ENCODE data around the gene INCENP.

Gene INCENP

DNA sequence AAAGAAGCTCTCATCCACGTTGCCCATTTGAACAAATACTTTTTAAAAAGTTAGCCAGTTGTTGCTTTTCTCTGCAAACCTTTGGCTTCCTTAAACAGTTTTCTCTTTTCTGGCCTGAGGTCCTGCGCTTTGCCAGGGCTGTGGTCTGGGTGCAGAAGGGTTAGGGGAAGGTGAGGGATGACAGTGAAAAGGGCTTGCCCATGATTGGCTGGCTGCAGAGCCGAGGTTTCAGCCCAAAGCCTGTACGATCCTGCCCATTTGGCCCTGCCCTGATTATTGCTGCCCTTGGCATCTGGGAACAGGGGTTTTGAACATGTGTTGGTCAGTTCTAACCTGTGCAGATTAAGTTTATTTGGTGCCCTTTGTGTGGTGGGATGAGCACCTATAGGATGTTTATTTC is 1.5 kb downstream of the INCENP start:
- no peak for FAIRE-seq

- FAIRE-seq: no peak
Observed at GRCh38 chr11:62125881-62126280, 2.1 kb downstream of the INCENP start.

- FAIRE-seq: no peak
Observed at GRCh38 chr11:62127426-62127825, 3.6 kb downstream of the INCENP start.

DNA sequence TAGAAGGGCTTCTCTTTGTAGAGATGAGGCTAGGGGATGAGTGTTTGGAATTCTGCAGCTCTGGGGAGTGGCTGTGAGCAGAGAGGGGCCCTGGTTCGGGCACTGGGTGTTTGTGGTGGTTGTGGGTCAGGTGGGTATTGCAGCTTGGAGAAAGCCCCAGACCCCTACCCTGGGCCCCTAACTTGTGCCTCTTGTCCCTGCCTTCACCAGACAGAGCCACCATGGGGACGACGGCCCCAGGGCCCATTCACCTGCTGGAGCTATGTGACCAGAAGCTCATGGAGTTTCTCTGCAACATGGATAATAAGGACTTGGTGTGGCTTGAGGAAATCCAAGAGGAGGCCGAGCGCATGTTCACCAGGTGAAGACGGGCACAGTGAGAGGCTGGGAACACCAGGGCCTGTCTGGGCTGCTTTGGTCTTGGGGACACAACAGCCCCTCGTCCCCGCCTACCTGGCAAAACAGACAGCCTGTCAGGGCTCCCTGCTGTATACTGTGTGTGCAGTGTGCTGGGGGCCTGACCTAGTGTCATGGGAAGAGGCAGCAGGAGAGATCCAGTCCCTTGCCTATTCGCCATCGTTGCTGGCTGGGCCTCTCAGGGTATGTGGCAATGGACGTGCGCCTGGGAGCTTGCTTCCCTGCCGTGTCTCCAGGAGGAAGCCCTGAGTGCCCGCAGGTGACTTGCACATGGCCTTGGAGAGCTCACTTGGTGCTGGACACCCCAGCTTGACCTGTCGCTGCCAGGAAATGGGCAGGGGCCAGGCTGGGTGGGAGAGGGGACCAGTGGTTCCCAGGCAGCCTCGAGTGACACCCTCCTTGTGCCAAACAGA is 4.3 kb downstream of the INCENP start:
- no peak for FAIRE-seq

DNA sequence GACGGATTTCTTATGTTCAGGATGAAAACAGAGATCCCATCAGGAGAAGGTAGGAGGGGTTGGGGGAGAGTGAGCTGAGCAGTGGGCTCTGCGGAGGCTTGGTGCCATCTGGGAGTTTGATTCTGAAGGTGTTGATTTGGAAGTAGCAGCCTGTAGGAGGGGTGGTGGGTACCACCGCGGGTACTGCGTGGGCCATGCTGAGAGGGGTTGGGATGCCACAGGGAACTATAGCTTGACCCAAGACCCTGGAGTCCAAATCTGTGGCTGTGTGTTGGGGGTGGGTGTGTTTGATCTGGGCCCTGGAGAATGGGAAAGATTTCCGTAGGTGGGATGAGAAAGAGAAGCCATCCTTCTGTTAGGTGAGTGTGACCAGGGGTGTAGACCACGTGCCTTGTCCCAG is 5.0 kb downstream of the INCENP start:
- no peak for FAIRE-seq

GRCh38 chr11:62129590-62130282 is 5.9 kb downstream of the INCENP start:
- FAIRE-seq: no peak

GRCh38 chr11:62130283-62131169 is 6.7 kb downstream of the INCENP start:
- no peak for FAIRE-seq

GRCh38 chr11:62131170-62131464 is 7.3 kb downstream of the INCENP start:
- FAIRE-seq: no peak

GRCh38 chr11:62132191-62132590 is 8.4 kb downstream of the INCENP start:
- no peak for FAIRE-seq

DNA sequence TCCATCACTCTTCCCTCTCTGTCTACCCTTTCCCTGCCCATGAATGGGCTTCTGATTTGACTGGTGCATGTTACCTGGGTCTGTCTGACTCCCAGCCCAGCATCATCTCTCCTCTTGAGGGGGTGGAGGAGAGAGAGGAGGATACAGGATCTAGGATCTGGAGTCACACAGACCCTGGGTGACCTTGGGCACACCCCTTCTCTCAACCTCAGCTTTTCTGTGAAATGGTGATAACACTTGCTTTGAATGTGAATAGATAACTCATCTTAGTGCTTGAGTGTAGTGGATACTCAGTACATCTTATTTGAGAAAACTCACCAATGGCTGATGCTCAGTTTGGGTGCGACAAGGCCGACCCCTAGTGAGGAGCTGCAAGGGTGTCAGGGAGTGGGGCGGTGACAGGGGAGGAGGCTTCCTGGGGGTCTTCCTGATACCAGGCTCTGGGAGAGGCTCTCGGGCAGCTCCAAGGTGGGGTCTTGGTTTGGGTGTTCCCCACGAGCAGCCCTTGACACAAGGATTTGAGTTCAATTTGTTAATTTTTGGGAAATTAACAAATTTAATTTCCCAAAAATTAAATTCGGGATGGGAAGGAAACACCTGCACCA is 9.0 kb downstream of the INCENP start:
- no peak for FAIRE-seq

DNA sequence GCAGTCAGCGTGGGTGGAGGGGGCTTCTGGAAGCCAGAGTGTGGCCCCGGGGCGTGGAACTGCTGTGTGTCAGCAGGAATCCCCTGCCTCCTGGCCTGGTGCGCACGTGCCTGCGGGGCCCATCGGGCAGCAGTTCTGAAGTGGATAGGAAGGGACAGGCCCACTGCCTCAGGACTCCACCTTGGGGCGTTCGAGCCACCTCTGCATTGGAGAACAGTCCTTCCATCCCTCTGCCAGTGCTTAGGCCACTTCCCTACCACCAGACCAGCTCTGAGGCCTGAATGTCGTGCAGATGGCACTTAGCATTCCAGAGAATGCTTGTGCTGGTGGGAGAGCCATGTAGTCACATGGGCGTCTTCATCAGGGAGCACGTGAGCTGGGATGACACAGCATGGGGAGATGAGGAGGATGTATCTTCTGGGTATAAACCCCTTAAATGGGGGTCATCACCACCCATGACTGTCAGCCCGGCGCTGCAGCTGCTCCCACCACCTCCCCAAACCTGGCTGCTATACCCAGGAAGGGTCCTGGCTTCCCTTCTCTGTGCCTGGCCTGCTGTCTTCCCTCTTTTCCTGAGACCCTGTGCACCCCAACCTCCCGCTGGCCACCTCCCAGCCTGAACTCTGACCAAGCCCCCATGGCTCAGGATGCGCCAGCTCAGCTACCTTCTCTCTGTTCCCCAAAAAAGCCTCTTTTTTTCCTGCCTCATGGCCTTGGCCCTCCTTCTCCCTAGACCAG is 9.7 kb downstream of the INCENP start:
- no peak for FAIRE-seq

- no peak for FAIRE-seq
Observed at GRCh38 chr11:62137276-62137861, 13.6 kb downstream of the INCENP start.

DNA sequence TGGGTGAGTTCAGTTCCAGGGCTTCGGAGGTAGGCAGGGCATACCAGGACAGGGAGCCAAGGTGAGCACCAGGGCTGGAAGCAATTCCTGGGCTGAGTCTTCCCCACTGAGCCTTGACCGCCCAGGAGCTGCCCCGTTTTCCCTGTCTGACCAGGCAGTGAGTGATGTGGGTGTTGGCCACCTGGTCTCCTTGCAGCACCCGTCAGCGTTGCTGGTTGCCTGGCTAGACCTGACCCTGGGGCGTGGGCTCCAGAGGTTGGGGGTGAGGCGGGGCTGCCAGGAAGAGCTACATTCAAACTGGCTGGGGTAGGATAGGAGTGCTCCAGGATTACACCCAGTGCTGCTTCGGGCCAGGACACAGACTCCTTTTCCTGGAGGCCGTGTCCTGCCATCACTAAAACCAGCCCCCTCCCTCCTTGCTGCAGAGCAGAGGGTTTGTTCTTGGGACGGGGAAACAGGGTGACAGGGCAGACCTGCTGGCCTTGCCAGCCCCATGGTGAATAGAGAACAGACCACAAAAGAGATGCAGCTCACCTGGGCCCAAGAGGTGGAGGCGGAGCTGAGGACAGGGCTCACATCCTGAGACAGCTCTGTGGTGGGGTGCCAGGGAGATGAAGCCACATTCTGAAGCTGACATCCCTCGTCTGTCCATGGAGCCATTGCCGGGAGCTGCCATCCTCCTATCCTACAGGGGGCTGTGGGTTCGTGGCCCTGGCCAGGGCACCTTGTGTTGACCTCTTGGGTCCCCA is 14.2 kb downstream of the INCENP start:
- no peak for FAIRE-seq

DNA sequence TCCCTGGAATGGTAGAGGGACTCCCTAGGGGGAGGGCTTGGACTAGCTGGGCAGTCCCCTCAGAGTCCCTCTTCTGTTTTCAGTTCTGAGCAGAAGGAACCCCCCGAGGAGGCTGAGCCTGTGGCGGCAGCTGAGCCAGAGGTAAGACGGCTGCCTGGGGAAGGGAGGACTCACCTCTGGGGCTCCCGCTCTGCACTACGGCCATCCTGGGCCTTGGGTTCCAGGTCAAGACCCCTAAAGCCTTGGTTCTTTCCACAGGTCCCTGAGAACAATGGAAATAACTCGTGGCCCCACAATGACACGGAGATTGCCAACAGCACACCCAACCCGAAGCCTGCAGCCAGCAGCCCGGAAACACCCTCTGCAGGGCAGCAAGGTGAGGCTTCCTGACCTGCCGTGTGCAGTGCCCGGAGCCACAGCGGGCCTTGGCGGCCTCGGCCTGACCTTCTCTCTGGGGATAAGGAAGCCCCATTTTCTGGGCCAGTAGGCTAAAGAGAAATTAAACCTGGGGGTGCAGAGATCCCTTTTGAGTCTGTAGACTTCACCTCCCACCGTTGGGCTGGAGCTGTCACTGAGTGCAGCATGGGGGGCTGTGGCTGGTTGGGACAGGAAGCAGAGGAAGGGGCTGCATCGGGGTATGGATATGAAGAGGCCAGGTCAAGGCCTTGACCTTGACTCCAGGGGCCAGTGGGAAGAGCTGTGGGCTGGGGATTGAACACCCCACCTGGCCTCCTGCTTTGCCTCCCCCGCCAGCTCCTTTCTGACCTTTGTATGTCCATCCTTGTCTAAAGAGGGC is 15.0 kb downstream of the INCENP start:
- FAIRE-seq: no peak

- FAIRE-seq: no peak
Observed at GRCh38 chr11:62139526-62140303, 15.9 kb downstream of the INCENP start.

- no peak for FAIRE-seq
Observed at GRCh38 chr11:62140304-62141110, 16.7 kb downstream of the INCENP start.

DNA sequence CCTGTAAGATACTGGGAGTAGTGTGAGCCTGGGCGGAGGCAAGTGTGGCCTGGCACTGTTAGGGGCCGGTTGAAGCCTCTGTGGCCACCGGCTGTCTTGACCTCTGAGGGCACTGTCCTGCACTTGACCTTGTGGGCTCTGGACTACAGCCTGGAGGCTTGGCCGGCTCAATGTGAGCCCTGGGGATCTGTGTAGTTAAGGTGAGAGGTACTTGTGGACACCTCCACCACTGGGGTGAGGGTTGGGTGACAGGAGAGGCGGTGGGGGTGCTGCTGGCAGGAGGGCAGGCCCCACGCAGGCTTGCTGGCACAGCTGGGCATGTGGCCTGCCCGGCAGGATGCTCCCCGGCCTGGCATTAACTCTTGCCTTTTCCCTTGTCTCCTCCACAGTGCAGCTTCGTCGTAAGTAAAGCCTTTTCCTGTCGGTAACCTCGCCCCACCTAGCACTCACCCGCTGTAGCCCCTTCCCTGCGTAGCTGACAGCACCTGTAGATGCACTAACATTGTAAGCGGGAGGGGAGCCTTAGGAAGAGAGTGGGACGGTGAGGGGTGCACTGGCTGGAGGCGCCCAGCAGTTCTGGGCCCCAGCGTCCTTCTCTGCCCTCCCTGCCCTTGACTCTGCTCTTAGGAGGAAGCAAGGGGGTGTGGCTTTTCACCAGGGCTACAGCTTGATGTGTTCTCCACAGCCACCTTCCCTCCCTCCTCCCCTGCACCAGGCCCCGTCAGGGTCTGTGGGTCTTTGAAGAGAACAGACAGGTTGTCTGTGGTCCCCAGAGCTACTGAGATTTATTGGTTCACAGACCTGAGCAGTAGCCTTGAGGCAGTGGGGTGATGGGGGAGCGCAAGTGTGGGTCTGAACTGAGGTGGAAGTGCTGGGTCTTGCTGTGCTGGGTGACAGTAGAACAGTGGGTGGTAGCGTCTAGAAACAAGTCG is 17.6 kb downstream of the INCENP start:
- FAIRE-seq: no peak

DNA sequence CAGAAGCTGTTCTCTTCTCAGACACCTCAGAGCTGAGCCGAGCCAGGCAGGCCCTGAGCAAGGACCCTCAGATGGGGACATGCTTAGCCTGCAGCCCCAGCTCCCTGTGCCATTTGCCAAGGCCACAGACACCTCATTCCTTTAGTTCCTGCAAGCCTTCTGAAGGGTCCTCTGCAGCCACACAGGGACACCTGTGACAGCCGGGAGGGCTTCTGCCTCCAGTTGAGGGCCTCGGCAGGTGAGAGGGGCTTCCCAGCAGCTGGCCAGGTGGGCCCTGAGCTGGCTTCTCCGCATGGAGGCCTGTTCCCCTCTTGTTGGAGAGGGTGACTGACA is 18.2 kb downstream of the INCENP start:
- no peak for FAIRE-seq
